Mononuclear cell (primary cell): ENCODE data around the gene KIAA1958. TPM values are rescaled to one million over a fixed set of nuclear protein-coding genes. Genes with fewer than 3 reads are reported as not detected.

ENCODE experiments used
- H3K27me3 ChIP-seq: 2 replicates; pipeline ENCODE4 v1.6.0; 2011; ENCODE audit warnings: low read length, control low read depth; ENCODE audit not compliant: insufficient read depth
- H3K4me1 ChIP-seq: 2 replicates; pipeline ENCODE4 v1.5.1; 2011; ENCODE audit warnings: mild to moderate bottlenecking, low read length, control low read depth; ENCODE audit not compliant: insufficient read depth
- H3K4me3 ChIP-seq: 2 replicates; pipeline ENCODE4 v1.5.1; 2011; ENCODE audit warnings: mild to moderate bottlenecking, low read length, moderate library complexity
- H3K9me3 ChIP-seq: 2 replicates; pipeline ENCODE4 v1.5.1; 2011; ENCODE audit warnings: low read depth, mild to moderate bottlenecking, control low read depth, low read length
- total RNA-seq: library from RNA; depleted of rRNA; stranded (reverse); fragments of >200 nt; gene quantifications from one replicate; pipeline ENCODE4 v1.2.3, GENCODE V29; 2012

Gene KIAA1958
- total RNA-seq, 1 donor = 5.4 TPM

GRCh38 chr9:112531666-112532282, 45.1 kb downstream of the KIAA1958 start:
- Histone ChIP-seq H3K4me3 (no peak overlapping the region), H3K9me3 (no peaks in the 10 kb centered on the region), H3K4me1 (peaks cover 4% of the 10 kb centered on the region), H3K27me3 (no peaks in the 10 kb centered on the region)

DNA sequence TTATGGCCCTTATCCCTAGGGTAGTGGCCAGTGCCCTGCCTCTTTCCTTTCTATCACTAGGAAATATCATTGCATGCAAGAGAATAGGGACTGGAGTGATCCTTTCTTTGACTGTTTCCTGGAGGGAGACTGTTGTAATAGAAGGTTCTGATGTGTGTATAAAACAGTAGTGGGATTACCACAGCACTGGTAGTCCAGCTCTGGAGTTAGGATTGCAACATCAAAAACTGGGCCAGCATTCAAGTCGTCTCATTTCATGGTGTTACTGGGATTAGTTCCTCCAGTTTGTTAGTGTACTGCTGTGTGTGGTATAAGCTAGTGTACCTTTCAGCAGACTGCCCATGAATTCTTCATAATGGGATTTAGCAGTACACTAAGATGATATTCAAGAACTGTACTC, 45.8 kb downstream of the KIAA1958 start:
- H3K4me3 ChIP-seq = no peak overlapping the region
- no peaks in the 10 kb centered on the region for H3K27me3 ChIP-seq
- no peaks in the 10 kb centered on the region for H3K9me3 ChIP-seq
- peaks cover 4% of the 10 kb centered on the region for H3K4me1 ChIP-seq

- no peaks in the 10 kb centered on the region for H3K27me3 ChIP-seq
- H3K4me3 ChIP-seq = no peak overlapping the region
- peaks cover 4% of the 10 kb centered on the region for H3K4me1 ChIP-seq
- H3K9me3 ChIP-seq = no peaks in the 10 kb centered on the region
Measured at GRCh38 chr9:112533660-112534059, 47.0 kb downstream of the KIAA1958 start.

DNA sequence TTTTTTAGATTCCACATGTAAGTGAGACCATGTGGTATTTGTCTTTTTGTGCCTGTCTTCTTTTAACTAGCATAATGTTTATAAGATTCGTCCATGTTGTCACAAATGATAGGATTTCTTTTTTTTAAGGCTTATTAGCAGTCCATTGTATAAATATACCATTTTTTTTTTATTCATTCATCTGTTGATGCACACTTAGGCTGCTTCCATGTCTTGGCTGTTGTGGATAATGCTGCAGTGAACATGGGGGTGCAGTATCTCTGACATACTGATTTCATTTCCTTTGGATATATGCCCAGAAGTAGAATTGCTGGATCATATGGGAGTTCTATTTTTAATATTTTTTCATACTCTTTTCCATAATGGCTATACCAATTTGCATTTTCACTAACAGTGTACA, 48.7 kb downstream of the KIAA1958 start:
- Histone ChIP-seq H3K4me3 (no peak overlapping the region), H3K4me1 (peaks cover 4% of the 10 kb centered on the region), H3K27me3 (no peaks in the 10 kb centered on the region), H3K9me3 (no peaks in the 10 kb centered on the region)

GRCh38 chr9:112535811-112536210, 49.2 kb downstream of the KIAA1958 start:
- H3K4me3 ChIP-seq = no peak overlapping the region
- H3K9me3 ChIP-seq = no peaks in the 10 kb centered on the region

DNA sequence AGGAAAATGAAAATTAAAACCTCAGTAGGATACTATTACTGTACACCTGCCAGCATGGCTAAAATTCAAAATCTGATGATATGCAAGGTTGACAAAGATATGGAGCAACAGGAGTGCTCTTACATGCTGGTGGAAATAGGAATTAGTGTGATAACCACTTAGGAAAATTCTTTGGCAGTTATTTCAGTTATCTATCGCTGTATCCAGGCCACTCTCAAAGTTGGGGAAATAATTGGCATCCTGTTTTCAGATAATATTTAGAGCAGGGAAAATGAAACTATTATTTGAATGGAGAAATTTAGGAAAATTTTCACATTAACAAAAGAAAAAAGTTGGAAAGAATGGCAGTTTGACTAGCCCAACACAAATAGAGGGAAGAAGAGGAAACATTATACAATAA, 50.9 kb downstream of the KIAA1958 start:
- Histone ChIP-seq H3K27me3 (no peaks in the 10 kb centered on the region), H3K4me1 (peaks cover under 1% of the 10 kb centered on the region), H3K9me3 (no peaks in the 10 kb centered on the region), H3K4me3 (no peak overlapping the region)

More at GRCh38 chr9:112535811-112536210, 49.2 kb downstream of the KIAA1958 start:
- Histone ChIP-seq H3K4me1 (peaks cover 4% of the 10 kb centered on the region), H3K27me3 (no peaks in the 10 kb centered on the region)

DNA sequence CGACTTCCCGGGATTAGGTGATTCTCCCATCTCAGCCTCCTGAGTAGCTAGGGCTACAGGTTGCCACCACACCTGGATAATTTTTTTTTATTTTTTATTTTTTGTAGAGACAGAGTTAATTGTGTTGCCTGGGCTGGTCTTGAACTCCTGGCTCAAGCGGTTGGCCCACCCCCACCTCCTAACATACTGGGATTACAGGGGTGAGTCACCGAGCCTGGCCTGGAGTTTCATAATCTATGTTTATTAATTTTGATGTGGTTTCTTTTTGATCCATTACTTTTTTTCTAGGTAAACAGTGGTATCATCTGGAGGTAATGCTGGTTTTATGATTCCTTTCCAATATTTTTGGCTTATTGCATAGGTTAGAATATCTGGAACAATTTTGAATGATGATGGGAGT, 54.2 kb downstream of the KIAA1958 start:
- Histone ChIP-seq H3K27me3 (no peaks in the 10 kb centered on the region), H3K9me3 (no peaks in the 10 kb centered on the region), H3K4me3 (no peak overlapping the region), H3K4me1 (no peaks in the 10 kb centered on the region)

DNA sequence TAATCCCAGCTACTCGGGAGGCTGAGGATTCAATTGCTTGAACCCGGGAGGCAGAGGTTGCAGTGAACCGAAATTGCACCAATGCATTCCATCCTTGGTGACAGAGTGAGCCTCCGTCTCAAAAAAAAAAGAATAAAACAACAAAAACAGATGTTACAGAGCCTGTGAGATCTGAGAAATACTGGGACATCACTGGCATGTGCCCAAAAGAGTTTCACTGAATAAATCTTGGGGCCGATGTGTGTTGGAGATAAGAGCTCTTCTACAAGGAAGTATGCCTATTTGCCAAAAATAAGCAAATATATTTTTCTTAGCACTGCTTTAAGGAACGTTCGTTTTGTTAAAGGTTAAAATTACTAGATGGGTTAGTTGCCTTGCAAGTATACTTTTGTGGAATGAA, 55.1 kb downstream of the KIAA1958 start:
- Histone ChIP-seq H3K27me3 (no peaks in the 10 kb centered on the region), H3K4me3 (no peak overlapping the region), H3K4me1 (peaks cover 5% of the 10 kb centered on the region), H3K9me3 (no peaks in the 10 kb centered on the region)

GRCh38 chr9:112542593-112543292, 56.1 kb downstream of the KIAA1958 start:
- H3K4me3 ChIP-seq = no peak overlapping the region
- H3K9me3 ChIP-seq = no peaks in the 10 kb centered on the region
- H3K4me1 ChIP-seq = peaks cover 5% of the 10 kb centered on the region
- H3K27me3 ChIP-seq = no peaks in the 10 kb centered on the region

- Histone ChIP-seq H3K27me3 (no peaks in the 10 kb centered on the region), H3K4me3 (no peak overlapping the region), H3K9me3 (no peaks in the 10 kb centered on the region), H3K4me1 (peaks cover 12% of the 10 kb centered on the region)
Measured at GRCh38 chr9:112544477-112544876, 57.9 kb downstream of the KIAA1958 start.

- no peaks in the 10 kb centered on the region for H3K9me3 ChIP-seq
- H3K4me3 ChIP-seq = no peak overlapping the region
- H3K27me3 ChIP-seq = no peaks in the 10 kb centered on the region
- peaks cover 12% of the 10 kb centered on the region for H3K4me1 ChIP-seq
Measured at GRCh38 chr9:112545237-112545636, 58.6 kb downstream of the KIAA1958 start.

DNA sequence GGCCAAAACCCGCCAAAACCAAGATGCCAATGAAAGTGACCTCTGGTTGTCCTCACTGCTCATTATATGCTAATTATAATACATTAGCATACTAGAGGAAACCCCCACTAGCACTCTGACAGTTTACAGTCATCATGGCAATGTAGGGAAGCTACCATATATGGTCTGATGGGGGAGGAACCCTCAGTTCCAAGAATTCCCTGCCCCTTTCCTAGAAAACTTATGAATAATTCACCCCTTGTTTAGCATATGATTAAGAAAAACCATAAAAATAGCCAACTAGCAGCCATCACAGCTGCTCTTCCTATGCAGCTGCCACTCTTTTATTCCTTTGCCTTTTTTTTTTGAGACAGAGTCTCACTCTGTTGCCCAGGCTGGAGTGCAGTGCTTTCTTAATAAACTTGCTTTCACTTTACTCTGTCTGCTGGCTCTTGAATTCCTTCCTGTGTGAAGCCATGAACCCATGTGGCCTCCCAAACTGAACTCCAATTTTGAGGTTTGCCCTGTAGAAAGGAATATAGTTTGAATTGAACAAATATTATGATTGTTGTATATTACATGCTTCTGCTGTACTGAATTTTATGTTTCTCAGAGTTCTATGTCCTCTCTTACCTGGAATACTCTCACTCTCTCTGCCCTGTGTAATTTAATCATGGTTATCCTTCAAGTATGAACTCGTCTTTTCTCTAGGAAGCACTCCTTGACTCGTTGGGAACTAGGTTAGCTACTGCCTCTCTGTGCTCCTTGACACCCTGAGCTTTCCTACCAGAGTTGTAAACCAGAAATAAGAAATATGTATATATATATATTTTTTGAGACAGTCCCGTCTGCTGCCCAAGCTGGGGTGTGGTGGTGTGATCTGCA, 59.8 kb downstream of the KIAA1958 start:
- Histone ChIP-seq H3K4me3 (no peak overlapping the region), H3K9me3 (no peaks in the 10 kb centered on the region), H3K27me3 (no peaks in the 10 kb centered on the region), H3K4me1 (peaks cover 12% of the 10 kb centered on the region)

DNA sequence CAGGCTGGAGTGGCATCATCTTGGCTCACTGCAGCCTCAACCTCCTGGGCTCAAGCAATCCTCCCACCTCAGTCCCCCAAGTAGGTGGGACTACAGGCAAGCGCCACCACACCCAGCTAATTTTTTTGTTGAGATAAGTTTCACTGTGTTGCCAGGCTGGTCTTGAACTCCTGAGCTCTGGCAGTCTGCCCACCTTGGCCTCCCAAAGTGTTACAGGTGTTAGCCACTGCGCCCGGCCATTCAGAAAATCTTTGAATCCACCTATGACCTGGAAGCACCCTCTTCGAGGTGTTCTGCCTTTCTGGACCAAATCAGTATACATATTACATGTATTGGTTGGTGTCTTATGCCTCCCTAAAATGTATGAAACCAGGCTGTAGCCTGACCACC, 61.4 kb downstream of the KIAA1958 start:
- Histone ChIP-seq H3K27me3 (no peaks in the 10 kb centered on the region), H3K4me3 (no peak overlapping the region), H3K9me3 (no peaks in the 10 kb centered on the region), H3K4me1 (peaks cover 12% of the 10 kb centered on the region)

GRCh38 chr9:112548836-112549595, 62.4 kb downstream of the KIAA1958 start:
- peaks cover 12% of the 10 kb centered on the region for H3K4me1 ChIP-seq
- H3K4me3 ChIP-seq = no peak overlapping the region
- no peaks in the 10 kb centered on the region for H3K27me3 ChIP-seq
- no peaks in the 10 kb centered on the region for H3K9me3 ChIP-seq

DNA sequence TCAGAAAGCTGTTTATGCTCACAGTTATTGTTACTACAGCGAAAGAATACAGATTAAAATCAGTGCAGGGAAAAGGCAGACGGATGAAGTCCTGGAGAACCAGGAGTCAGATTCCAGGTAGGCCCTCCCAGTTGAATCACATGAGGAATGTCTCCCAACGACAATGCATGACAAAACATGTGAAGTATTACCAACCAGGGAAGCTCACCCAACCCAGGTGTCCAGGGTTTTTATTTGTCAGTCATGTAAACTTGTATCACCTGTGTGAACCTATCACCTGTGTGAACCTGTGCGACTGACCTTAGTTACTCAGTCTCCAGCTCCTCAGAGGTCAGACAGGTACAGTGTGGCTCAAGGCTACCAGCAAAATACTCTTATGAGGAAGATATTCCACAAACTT, 63.9 kb downstream of the KIAA1958 start:
- Histone ChIP-seq H3K27me3 (no peaks in the 10 kb centered on the region), H3K4me1 (peaks cover 12% of the 10 kb centered on the region), H3K4me3 (no peak overlapping the region), H3K9me3 (no peaks in the 10 kb centered on the region)
